Stimulated activated CD8-positive, alpha-beta memory T cell treated with anti-CD3 and anti-CD28 coated beads, Interleukin-12 subunit alpha, Interleukin-12 subunit beta, amount 100 ng/mL, for 1 hour (primary cell): Measurements from ENCODE around the gene IPP.
"Not testable (repeated sequence)": the region's sequence is repeated elsewhere in the genome, so short reads cannot be mapped to it uniquely, and the experiment has no call there.

ENCODE experiments used
- DNase-seq: peaks from one replicate; pipeline ENCODE4 v3.0.0-alpha.2; 2020; ENCODE audit warnings: low read depth

Gene IPP

DNA sequence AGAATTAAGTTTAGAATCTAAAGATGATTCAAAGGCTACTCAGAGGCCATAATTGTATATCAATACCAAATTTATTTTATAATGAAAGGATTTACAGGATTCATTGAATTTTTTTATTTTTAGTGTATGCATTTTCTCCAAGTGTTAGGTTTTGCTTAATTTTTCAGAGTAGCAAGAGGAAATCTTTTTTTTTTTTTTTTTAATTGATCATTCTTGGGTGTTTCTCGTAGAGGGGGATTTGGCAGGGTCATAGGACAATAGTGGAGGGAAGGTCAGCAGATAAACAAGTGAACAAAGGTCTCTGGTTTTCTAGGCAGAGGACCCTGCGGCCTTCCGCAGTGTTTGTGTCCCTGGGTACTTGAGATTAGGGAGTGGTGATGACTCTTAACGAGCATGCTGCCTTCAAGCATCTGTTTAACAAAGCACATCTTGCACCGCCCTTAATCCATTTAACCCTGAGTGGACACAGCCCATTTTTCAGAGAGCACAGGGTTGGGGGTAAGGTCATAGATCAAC lies 10.8 kb downstream of the IPP start:
- DNase-seq, result not testable (repeated sequence)

DNA sequence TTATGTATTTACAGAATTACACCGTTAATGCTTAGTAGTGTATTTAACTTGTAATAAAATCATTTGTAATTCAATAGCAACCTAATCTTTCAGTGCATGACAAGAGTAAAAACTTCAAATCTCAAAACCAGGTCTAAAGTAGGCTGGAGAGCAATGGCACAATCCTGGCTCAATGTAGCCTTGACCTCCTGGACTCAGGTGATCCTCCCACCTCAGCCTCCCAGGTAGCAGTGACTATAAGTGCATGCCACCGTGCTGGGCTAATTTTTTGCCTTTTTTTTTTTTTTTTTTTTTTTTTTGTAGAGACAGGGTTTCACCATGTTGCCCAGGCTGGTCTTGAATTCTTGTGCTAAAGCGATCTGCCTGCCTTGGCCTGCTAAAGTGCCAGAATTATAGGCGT lies 11.3 kb downstream of the IPP start:
- no peak for DNase-seq

DNA sequence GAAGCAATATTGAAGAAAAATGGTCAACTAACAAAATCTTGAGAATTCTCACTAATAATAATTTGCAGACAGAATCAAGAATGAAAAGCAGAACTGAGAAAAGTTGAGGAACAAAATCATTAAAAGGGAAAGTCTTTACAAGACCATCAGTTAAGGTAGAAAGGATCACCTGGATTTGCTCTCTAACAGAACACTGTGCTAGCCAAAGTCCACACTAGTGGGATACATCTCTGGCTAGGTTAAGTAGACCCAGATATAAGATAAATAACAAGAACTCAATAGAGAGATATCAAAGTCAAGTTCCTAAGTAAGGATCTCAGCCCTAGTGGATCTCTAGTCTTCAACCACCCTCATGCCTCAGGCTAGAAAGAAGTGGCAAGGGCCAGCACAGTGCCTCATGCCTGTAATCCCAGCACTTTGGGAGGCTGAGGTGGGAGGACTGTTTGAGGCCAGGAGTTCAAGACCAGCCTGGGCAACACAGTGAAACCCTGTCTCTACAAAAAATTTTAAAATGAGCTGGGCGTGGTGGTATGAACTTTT lies 19.6 kb downstream of the IPP start:
- DNase-seq, result no peak

DNA sequence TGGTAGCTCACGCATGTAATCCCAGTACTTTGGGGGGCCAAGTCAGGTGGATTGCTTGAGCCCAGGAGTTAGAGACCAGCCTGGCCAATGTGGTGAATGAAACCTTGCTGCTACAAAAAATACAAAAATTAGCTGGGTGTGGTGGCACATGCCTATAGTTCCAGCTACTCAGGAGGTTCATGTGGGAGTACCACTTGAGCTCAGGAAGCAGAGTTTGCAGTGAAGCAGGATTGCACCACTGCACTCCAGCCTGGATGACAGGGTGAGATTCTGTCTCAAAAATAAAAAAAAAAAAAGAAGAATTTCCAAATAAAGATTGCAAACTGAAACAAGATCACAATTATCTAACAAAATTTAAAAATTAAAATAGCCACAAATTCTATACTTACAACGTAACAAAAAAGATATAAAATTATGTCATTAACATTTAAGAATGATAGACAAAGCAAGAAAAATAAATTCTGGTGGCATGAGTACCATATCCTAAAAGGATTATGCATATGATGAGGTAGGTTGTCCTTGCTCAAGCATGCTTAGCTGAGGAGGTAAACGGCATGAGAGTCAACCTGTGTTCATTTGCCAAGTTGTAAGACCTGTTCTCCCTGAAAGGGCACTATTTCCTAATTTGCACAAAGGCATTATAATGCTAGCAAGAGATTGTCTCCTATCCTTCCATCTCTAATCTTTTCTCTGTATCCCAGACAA lies 20.2 kb downstream of the IPP start:
- no peak for DNase-seq

DNA sequence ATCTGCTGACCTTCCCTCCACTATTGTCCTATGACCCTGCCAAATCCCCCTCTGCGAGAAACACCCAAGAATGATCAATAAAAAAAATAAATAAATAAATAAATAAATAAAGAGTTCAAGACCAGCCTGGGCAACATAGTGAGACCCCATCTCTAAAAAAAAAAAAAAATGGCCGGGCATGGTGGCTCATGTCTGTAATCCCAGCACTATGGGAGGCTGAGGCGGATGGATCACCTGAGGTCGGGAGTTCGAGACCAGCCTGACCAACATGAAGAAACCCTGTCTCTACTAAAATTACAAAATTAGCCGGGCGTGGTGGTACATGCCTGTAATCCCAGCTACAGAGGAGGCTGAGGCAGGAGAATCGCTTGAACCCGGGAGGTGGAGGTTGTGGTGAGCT lies 24.4 kb downstream of the IPP start:
- DNase-seq, result not testable (repeated sequence)

DNA sequence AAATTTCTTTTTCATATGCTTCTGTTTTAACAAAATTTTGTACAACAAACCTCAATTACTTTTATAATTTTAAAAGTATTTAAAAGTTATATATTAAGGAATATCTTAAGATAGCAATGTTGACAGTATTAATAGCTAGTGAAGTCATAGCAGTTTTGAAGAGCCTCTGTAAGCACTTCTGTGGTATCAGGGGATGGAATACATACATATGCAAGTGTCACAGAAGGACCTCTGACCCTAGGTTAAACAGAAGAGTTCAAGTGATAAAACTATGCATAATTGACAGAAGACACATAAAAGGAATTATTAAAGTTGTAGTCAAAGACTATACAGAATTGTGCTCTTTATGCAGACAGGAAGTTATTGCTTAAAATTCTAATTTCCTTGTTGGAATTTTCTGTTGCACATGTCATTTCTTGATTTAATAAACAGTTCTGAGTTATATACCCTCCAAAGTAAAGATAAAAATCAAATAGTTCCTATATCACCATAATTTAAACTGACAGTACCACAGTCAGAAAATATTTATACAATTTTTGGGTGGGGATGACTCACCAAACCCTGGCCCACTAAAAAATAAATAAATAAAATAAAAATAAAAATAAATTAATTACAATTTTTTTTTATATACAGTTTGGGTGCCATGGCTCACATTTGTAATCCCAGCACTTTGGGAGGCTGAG lies 27.1 kb downstream of the IPP start:
- DNase-seq, result no peak

DNA sequence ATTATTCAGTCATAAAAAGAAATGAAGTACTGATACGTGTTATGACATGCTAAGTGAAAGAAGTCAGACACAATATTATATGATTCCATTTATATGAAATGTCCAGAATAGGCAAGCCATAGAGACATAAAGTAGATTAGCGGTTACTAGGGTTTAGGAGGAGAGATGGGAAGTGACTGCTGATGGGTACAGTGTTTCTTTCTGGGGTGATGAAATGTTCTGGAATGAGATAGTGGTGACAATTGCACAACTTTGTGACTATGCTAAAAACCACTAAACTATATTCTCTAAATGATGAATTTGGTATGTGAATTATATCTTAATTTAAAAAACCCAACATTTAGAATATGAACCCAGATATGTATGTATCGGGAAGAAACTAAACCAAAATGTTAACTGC lies 27.6 kb downstream of the IPP start:
- no peak for DNase-seq

DNA sequence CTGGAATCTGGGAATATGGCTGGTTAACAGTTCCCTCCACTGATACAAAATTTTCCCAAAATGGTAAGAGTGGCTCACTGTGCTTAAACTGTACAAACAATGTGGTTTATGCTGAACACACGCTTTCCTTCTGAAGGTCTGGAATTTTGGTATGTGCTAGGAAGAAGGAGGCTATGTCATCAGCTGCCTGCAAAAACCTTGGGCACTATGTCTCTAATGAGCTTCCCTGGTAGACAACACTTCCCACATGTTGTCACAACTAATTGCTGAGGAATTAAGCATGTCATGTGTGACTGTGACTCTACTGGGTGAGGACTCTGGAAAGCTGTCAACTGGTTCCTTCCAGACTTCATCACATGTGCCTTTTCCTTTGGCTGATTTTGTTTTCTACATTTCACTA lies 29.2 kb downstream of the IPP start:
- no peak for DNase-seq

DNA sequence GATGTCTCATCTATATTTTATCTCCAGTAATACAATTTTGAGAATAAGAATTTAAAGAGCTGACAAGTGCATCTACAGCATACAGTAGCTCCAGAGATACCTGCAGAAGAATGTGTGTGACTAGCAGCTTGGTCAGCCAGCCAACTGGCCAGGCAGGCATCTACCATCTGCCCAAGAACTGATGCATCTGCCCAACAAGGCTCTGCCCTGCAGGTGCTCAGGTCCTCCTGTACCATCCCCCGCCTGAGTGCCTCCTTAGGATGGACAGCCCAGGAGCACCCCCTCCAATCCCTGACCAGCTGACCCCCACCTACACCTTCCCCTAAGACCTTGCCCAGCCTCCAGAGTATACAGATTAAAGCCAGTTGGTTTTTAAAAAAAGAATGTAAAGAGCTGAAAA lies 32.2 kb downstream of the IPP start:
- no peak for DNase-seq

DNA sequence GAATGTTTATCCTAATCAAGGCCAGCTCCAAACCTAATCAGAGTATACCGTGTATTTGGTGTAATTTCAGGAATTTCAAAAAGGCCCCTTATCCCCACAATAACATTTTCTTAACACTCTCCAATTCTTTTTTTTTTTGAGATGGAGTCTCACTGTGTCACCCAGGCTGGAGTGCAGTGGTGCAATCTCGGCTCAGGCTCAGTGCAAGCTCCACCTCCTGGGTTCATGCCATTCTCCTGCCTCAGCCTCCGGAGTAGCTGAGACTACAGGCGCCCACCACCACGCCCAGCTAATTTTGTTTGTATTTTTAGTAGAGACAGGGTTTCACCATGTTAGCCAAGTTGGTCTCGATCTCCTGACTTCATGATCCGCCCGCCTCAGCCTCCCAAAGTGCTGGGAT lies 33.1 kb downstream of the IPP start:
- DNase-seq, result not testable (repeated sequence)

DNA sequence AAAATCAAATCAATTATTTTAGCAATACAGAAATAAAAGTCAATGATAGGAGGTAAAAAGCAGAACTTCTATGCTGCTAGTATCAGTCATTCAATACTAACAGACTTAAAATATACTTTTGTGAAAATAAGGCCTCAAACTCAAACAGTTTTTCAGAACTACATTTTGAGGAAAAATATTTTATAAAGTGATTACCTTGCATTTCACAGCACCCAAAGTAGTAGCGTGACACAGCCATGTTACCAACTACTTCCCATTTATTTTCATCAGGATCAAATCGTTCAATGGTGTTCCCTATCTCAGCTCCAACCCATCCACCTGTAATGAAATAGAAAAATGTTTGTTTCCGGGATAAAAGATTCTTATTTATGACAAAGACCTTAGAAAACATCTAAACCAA lies 33.8 kb downstream of the IPP start:
- no peak for DNase-seq

DNA sequence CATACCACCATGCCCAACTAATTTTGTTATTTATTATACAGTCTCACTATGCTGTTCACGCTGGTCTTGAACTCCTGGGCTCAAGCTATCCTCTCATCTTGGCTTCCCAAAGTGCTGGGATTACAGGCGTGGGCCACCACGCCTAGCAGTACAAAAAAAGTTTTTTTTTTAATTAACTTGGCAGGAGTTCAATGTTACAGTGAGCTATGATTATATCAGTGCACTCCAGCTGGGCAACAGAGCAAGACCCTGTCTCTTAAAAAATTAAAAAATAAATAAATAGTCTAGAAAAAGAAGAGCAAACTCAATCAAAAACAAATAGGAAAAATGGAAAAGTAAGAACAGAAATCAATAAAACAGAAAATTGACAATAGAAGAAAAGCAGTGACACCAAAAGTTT lies 36.7 kb downstream of the IPP start:
- no peak for DNase-seq

DNA sequence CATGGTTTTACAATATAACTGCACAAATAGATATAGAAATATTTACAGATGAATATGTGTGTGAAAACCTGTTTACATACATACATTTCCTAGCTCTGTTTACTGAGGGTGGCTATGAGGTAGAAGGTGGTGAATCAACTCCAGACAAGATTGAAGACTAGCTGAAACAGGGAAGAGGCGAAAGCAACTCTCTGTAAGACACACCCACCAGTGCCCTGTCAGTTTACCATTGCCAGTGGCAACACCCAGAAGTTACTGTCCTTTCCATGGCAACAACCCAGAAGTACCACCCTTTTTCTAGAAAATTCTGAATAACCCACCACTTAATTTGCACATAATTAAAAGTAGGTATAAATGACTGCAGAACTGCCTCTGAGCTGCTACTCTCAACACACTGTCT lies 45.8 kb downstream of the IPP start:
- no peak for DNase-seq

DNA sequence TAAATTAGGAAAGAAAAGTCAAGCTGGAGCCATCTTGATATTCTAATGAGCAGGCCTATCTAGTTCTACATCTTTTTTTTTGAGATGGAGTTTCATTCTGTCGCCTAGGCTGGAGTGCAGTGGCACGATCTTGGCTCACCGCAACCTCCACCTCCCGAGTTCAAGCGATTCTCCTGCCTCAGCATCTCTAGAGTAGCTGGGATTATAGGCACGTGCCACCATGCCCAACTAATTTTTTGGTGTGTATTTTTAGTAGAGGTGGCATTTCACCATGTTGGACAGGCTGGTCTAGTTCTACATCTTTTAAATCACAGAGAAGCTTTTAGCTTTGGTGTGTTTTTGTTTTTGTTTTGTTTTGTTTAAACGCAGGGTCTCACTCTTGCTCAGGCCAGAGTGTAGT lies 55.6 kb downstream of the IPP start:
- no peak for DNase-seq

DNA sequence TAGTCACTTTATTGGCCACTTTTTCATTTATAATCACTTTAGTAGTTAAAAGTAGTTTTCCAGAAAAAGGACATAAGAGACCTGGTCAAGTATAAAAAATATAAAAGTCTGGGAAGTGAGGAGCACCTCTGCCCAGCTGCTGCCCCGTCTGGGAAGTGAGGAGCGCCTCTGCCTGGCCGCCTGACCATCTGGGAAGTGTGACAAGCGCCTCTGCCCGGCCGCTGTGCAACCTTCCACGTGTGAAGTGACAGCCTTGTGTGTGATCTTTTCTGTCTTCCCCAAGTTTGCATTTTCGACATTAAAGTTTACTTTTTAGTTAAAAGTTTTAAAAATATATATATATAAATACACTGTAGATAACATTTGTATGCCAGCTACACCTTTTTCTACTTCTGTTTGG lies 56.6 kb downstream of the IPP start:
- DNase-seq, result not testable (repeated sequence)

DNA sequence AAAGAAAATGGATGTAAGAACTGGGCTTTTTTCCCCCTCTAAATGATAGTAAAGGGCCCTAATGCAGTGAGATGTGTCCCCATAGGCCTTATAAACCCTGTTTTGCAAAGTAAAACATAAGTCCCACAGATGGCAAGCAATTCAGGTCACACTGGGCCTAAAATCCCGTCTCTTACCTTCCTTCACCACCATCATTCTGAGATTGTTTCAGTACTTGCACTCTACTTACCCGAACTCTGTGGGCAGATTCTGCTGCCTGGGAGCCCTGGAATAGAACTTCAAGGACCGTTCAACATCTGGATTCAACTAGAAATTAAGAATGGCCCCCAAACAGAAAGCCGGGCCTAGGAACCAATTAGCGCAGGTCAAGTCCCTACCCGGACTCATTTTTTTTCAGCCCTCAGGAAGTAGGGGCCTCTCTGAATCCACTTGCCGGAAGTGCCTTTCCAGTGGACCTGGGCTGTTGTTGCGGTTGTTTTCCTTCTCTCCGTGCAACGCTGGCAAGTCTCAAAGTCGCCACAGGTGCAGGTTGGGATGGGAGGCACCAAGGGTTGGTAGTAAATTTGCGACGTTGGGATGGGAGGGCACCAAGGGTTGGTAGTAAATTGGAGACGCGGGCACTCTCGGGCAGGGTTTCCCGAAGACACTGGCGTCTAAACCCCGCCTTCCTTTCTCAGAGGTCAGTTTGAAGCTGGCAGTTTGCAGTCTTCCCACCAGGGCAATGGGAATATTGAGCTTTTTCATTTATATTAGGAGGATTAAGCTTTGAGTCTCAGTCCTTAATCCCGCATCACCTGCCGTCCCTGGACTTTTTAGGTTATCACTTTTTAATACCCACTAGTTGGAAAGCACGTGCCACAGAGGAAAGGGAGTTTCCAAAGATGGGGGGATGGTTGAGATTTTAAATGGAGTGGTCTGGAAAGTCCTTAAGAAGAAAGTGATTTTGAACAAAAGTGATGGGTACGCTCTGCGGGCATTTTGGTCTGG lies 62.4 kb downstream of the IPP start, which contains the start of gene TMEM69:
Gene TMEM69, plus strand, starts transcription at position 428 of the 987 bp plus-strand sequence. CDS start 2,888 bp downstream, outside the sequence.
- peak; percentile 58 for DNase-seq

DNA sequence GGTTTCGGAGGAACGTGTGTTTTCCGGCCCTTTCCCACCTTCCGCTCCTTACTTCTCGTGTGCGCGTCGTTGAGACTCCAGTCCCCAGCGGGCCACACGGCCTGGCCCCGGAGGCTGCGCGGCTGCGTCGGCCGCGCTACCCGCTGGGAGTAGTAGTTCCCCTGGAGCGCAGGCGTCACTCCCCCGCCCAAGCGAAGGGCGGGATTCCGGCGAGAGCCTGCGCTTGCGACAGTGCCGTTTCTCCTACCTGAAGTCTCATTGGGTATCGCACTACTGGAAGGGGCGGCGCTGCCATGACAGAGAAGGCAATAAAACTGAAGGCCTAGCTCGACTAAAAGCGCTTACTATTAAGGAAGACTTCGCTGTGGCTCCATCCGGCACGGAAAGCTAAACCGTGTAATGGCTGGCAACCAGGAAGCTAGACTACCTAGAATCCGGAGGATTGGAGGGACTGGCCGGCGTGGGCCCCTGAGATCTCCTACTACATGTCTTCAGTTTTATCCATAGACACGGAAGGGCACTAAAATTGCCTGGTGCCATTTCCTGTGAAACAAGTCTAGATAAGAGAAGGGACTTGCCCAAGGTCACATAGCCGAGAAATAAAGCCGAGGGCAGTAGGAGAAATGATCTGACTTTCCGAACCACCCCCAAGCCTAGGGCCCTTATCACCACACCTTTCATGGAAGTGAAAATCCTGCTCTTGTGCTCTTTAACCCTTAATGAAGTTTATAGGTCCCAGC lies 63.3 kb downstream of the IPP start:
- DNase-seq, result peak; percentile 93

DNA sequence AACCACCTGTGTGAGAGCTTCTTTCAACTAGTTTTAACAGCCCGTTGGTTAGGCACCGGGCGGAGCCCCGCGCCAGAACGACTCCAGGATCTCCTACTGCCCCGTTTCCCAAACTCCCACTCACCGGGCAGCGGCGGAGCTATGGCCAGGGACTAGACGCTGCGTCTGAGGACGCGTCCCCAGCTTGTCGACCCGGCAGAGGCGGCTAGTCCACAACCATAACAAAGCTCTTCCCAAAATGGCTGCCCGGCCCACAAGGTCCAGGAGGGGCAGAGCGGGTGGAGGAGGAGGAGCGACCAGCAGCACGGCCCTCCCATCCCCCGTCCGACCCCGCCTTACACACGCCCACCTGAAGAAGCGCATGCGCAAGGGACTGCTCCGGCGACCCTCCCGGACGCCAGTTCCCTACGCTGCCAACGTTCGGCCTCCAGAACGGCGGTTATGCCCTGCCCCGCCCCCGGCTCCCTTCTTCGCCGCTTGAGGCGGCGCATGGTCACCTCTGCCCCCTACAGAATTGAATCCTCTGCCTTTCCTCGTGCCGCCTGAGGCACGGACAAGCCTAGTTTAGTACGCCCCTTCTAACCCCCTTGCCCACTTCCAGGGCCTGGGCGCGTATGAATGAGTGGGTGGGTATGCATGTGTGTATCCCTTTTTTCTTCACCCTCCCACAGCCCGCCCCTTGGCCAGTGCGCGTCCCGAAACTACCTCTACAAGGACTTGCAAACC lies 64.0 kb downstream of the IPP start, which contains the start of gene GPBP1L1:
Gene GPBP1L1, minus strand, starts transcription at position 246 of the 726 bp plus-strand sequence. CDS start 27,446 bp downstream, outside the sequence.
- peak; percentile 96 for DNase-seq

DNA sequence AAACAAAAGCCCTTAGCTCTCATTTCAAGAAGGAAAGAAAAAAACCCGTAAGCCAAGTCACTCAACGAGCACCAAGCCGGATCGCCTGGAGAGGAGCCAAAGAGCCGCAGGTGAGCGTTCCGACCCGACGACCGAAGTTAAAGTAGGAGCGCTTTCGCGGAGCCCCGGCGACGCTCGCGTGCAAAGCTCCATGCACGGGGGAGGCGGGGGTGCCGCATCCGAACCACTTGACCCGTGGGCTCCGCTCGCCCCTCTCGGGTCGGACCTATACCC lies 64.5 kb downstream of the IPP start:
- peak; percentile 53 for DNase-seq

DNA sequence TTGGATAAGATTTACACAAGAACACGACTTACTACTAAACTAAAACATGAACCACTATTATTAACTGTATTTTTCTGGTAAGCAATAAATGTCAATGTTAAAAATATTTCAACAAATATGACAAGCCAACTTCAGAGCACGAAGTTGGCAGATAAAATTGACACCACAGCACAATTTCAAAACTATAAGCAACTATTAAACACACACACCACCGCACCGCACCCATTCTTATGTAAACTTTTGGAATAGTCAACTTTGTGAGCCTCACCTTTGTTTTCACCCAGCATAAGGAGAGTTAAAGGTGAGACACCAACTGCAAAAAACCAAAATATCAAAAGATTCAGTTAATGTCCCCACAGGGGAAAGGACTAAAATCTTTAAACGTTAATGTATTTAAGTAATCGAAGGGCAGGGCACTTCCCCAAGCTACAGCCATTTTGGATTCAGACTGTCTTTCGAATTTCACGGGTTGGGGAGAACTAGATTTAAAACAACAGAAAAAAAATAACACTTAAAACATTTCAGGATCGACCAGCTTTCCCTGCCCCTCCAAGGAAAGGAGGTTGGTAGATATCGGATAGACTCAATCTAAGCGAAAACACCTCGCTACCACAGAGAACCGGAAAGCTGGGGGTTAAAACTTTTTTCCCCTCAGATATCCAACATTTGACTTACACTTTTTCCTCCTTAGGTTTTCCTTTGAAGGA lies 65.0 kb downstream of the IPP start:
- no peak for DNase-seq
